Umbilical cord (tissue), 2 donors: Measurements from ENCODE around the gene ATXN2. TPM values are rescaled to one million over a fixed set of nuclear protein-coding genes. Genes with fewer than 3 reads are reported as not detected.
"Not testable (repeated sequence)": the region's sequence is repeated elsewhere in the genome, so short reads cannot be mapped to it uniquely, and the experiment has no call there.

Source experiments
- DNase-seq: peaks from one replicate; pipeline ENCODE4 v3.0.0-alpha.2; 2015; ENCODE audit warnings: low spot score
- total RNA-seq: library from RNA; depleted of rRNA; stranded (reverse); fragments of >200 nt; gene quantifications from one replicate; pipeline ENCODE4 v1.2.3, GENCODE V29; 2014; ENCODE audit warnings: low replicate concordance; ENCODE audit not compliant: insufficient read depth

Gene ATXN2
- total RNA-seq, 1 donor from 2014 or later, result 79.2 TPM

DNA sequence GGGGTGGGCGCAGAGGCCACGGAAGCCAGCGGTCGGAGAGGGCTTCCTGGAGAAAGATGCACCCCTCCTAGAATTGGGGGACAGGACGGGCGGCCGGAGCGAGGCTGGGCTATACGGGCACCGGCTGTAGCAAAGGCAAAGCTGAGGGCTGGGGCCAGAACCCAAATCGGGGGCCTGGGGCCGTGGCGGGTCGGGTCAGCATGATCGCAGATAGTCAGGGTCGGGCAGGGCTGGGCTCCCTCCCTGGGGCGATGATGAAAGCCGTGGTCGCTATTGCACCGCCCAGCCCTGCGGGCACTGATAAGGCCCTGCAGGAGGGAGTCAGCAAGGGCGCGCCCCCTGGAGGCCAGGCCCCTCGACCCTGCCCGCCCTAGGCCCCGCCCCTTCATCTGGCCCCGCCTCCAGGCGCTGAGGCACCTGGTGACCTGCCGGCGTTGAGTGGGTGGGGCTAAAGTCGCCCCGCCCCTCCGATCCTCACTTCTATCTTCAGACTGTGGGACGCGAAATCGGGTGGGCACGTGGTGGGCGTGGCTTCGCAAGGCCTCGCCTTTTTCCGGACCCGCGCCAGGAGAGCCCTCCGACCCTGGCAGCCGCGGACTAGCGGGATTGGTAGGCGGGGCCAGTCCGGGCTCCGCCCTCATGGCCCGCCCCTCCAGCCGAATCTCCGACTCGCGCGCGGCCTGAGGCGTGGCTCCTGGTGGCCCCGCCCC is 193.8 kb downstream of the ATXN2 start:
- DNase-seq, result peak; percentile 88

DNA sequence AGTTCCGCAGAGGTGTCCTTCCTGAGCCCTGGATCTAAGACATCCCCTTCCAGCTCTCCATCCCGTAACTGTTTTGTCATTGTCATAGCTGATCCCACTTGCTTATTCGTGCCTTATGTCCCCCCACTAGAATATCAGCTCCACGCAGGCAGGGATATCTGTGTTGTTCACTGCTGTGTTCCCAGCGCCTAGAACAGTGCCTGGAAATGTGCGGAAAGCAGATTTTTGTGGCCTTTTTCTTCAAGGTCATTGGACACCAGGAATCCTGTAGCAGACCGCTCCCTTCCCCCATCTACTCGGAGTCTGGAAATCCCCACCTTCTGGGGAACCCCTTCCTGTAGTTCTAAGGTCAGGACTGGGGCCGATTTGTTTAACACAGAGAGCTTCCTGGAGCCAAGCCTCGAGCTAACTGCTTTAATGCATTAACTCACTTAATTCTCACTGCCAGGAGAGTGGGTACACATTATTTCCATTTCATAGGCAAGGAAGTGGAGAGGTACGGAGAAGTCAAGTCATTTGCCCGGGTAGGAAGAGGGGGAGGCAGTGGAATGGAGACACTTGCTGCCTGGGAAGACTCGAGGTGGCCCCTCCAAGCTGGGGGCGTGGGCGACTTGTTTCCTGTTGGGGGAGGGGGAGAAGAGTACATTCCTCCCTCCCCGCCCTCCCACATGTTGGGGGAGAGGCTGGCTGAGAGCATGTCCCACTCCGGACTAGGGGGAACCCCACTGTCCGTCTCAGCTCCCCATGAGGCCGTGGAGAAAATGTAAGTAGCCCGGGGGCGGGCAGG is 194.6 kb downstream of the ATXN2 start:
- no peak for DNase-seq

DNA sequence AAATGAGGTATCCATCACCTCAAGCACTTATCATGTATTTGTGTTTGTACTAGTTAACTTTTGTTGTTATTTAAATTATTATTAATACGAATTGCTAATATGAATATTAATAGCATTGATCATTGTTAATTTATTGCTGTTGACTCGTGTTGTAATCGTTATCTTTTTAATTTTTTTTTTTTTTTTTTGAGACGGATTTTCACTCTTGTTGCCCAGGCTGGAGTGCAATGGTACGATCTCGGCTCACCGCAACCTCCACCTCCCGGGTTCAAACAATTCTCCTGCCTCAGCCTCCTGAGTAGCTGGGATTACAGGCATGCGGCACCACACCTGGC is 196.7 kb downstream of the ATXN2 start:
- DNase-seq, result not testable (repeated sequence)

Other genes starting within 250 kb of the ATXN2 start
- gene PHETA1, start 230.2 kb downstream of the ATXN2 start, total RNA-seq, result 16.1 TPM
- 22.4 TPM for gene SH2B3, start 193.4 kb downstream of the ATXN2 start, total RNA-seq
- 28.2 TPM for gene BRAP, start 86.6 kb upstream of the ATXN2 start, total RNA-seq
- 1.9 TPM for gene ACAD10, start 86.7 kb upstream of the ATXN2 start, total RNA-seq
- gene ALDH2, start 167.6 kb upstream of the ATXN2 start, total RNA-seq, result 11.3 TPM
- 23.1 TPM for gene MAPKAPK5, start 242.9 kb upstream of the ATXN2 start, total RNA-seq